Neural cell (in vitro differentiated cells): ENCODE results near the gene YY1. TPM values are rescaled to one million over a fixed set of nuclear protein-coding genes. Genes with fewer than 3 reads are reported as not detected.

Source experiments
- H2AFZ ChIP-seq: fragments of 200-600, 300-800 bp; sonication (generic), shearing (Covaris generic); 2 replicates; pipeline ENCODE4 v1.6.0; 2014; ENCODE audit warnings: low read depth, mild to moderate bottlenecking, antibody characterized with exemption, low read length, moderate library complexity
- H3F3A ChIP-seq: fragments of 200-600 bp; shearing (Covaris generic); 2 replicates; pipeline ENCODE4 v1.6.1; 2016; ENCODE audit warnings: mild to moderate bottlenecking, moderate library complexity, mixed read lengths, antibody characterized with exemption, low read length; ENCODE audit not compliant: insufficient read depth, poor library complexity, severe bottlenecking
- H3K27ac ChIP-seq: fragments of 200-600, 300-800 bp; sonication (generic), shearing (Covaris generic); 2 replicates; pipeline ENCODE4 v1.5.1; 2014; ENCODE audit warnings: mild to moderate bottlenecking, low read length, moderate library complexity
- H3K27me3 ChIP-seq: fragments of 300-800, 200-600 bp; sonication (generic), shearing (Covaris generic); 2 replicates; pipeline ENCODE4 v1.6.0; 2014; ENCODE audit warnings: mild to moderate bottlenecking, low read depth, low read length, moderate library complexity; ENCODE audit not compliant: insufficient read depth
- H3K36me3 ChIP-seq: fragments of 300-800, 200-600 bp; sonication (generic), shearing (Covaris generic); 2 replicates; pipeline ENCODE4 v1.5.1; 2014; ENCODE audit warnings: mild to moderate bottlenecking, antibody characterized with exemption, low read length, moderate library complexity; ENCODE audit not compliant: insufficient read depth
- H3K4me2 ChIP-seq: fragments of 300-800, 200-600 bp; sonication (generic), shearing (Covaris generic); 2 replicates; pipeline ENCODE4 v1.6.0; 2014; ENCODE audit warnings: mild to moderate bottlenecking, low read length
- H3K4me3 ChIP-seq: fragments of 300-800, 200-600 bp; sonication (generic), shearing (Covaris generic); 2 replicates; pipeline ENCODE4 v1.5.1; 2014; ENCODE audit warnings: mild to moderate bottlenecking, low read length, moderate library complexity
- H3K79me2 ChIP-seq: fragments of 200-600 bp; shearing (Covaris generic); replicated peaks from 2 replicates; pipeline ENCODE4 v1.6.0; 2014; ENCODE audit warnings: mild to moderate bottlenecking, low read length, moderate library complexity; ENCODE audit not compliant: insufficient read depth
- H3K9ac ChIP-seq: fragments of 300-800, 200-600 bp; sonication (generic), shearing (Covaris generic); 2 replicates; pipeline ENCODE4 v1.6.1; 2016; ENCODE audit warnings: mild to moderate bottlenecking, low read length, mixed read lengths
- H3K9me2 ChIP-seq: fragments of 200-600 bp; shearing (Covaris generic); 2 replicates; pipeline ENCODE4 v1.6.1; 2016; ENCODE audit warnings: mild to moderate bottlenecking, low read length, mixed read lengths; ENCODE audit not compliant: insufficient read depth
- H3K9me3 ChIP-seq: fragments of 200-600, 300-800 bp; sonication (generic), shearing (Covaris generic); 2 replicates; pipeline ENCODE4 v1.6.1; 2016; ENCODE audit warnings: mild to moderate bottlenecking, mixed run types, low read length, moderate library complexity, mixed read lengths
- H4K20me1 ChIP-seq: fragments of 200-600 bp; shearing (Covaris generic); 2 replicates; pipeline ENCODE4 v1.6.1; 2016; ENCODE audit warnings: mild to moderate bottlenecking, mixed run types; ENCODE audit not compliant: insufficient read depth
- CTCF ChIP-seq: fragments of 450-650 bp; IDR thresholded peaks from 2 replicates; pipeline ENCODE4 v1.5.1; 2014; ENCODE audit warnings: antibody characterized with exemption, mild to moderate bottlenecking, moderate library complexity; ENCODE audit not compliant: poor library complexity, severe bottlenecking
- EP300 ChIP-seq: fragments of 450-650 bp; conservative IDR thresholded peaks from 2 replicates; pipeline ENCODE4 v1.6.1; 2014; ENCODE audit warnings: antibody characterized with exemption, mild to moderate bottlenecking, moderate library complexity; ENCODE audit not compliant: poor library complexity, severe bottlenecking
- EZH2 ChIP-seq: fragments of 200-600, 300-800 bp; shearing (Covaris generic), sonication (generic); IDR thresholded peaks from 2 replicates; pipeline ENCODE4 v1.6.1; 2014; ENCODE audit warnings: antibody characterized with exemption, low read length, borderline replicate concordance, mild to moderate bottlenecking; ENCODE audit not compliant: insufficient read depth, poor library complexity, severe bottlenecking
- MXI1 ChIP-seq: fragments of 450-650 bp; conservative IDR thresholded peaks from 2 replicates; pipeline ENCODE4 v1.6.1; 2014; ENCODE audit warnings: antibody characterized with exemption, mild to moderate bottlenecking; ENCODE audit not compliant: poor library complexity, severe bottlenecking
- POLR2AphosphoS5 ChIP-seq: IDR thresholded peaks from 2 replicates; pipeline ENCODE4 v1.6.1; 2012
- RAD21 ChIP-seq: fragments of 450-650 bp; conservative IDR thresholded peaks from 2 replicates; pipeline ENCODE4 v1.6.1; 2014; ENCODE audit warnings: antibody characterized with exemption, mild to moderate bottlenecking, moderate library complexity
- REST ChIP-seq: IDR thresholded peaks from 2 replicates; pipeline ENCODE4 v1.6.1; 2012; ENCODE audit warnings: borderline replicate concordance
- SMC3 ChIP-seq: fragments of 450-650 bp; conservative IDR thresholded peaks from 2 replicates; pipeline ENCODE4 v1.6.1; 2014; ENCODE audit warnings: antibody characterized with exemption, mild to moderate bottlenecking, moderate library complexity; ENCODE audit not compliant: poor library complexity
- TAF1 ChIP-seq: IDR thresholded peaks from 2 replicates; pipeline ENCODE4 v1.6.1; 2012; ENCODE audit warnings: low read depth
- polyA plus RNA-seq: library from polyadenylated mRNA; depleted of rRNA; stranded (reverse); fragments of >200 nt; gene quantifications from 2 replicates; pipeline ENCODE4 v1.2.3, GENCODE V29; 2014

The YY1 gene
- polyA plus RNA-seq, 1 donor from 2014 or later, result 50.4 TPM

- Histone ChIP-seq H3K27ac (no peak overlapping the region), H3K9me3 (no peaks in the 10 kb centered on the region), H4K20me1 (peaks cover 4% of the 10 kb centered on the region), H3K9me2 (no peaks in the 10 kb centered on the region), H3K4me2 (no peak overlapping the region), H3K9ac (no peak overlapping the region), H2AFZ (no peak overlapping the region), H3K36me3 (no peaks in the 10 kb centered on the region), H3F3A (no peaks in the 10 kb centered on the region), H3K79me2 (peaks cover 34% of the 10 kb centered on the region), H3K4me3 (no peak overlapping the region), H3K27me3 (no peaks in the 10 kb centered on the region)
- TF ChIP-seq MXI1 (no peak), REST (no peak), EP300 (no peak), EZH2 (no peak), POLR2AphosphoS5 (no peak), SMC3 (no peak), CTCF (no peak), TAF1 (no peak), RAD21 (no peak)
These were observed 60.3 kb downstream of the YY1 start for GRCh38 chr14:100299238-100299560.

- Histone ChIP-seq H3F3A (no peaks in the 10 kb centered on the region), H3K36me3 (no peaks in the 10 kb centered on the region), H2AFZ (no peak overlapping the region), H3K4me2 (no peak overlapping the region), H3K27ac (no peak overlapping the region), H3K4me3 (no peak overlapping the region), H3K9me2 (no peaks in the 10 kb centered on the region), H3K79me2 (peaks cover 64% of the 10 kb centered on the region), H3K9ac (no peak overlapping the region), H3K9me3 (no peaks in the 10 kb centered on the region), H3K27me3 (no peaks in the 10 kb centered on the region), H4K20me1 (peaks cover 10% of the 10 kb centered on the region)
- TF ChIP-seq EP300, result no peak
- no peak for TF ChIP-seq RAD21
- no peak for TF ChIP-seq REST
- TF ChIP-seq MXI1, result no peak
- TF ChIP-seq SMC3, result no peak
- TF ChIP-seq TAF1, result no peak
- no peak for TF ChIP-seq POLR2AphosphoS5
These were observed 63.7 kb downstream of the YY1 start for GRCh38 chr14:100302616-100303015.
